Endothelial cell of umbilical vein (primary cell): Measurements from ENCODE around the gene TAPBP.

ENCODE experiments used
- CTCF ChIP-seq, 2 donors: IDR thresholded peaks; 1 replicate in 1 of 2; 2 replicates in 1 of 2; pipeline ENCODE4 v1.5.1; 2011; ENCODE audit warnings: low read length in 2 of 2, mild to moderate bottlenecking in 2 of 2, moderate library complexity in 2 of 2, control low read depth in 1 of 2, inconsistent platforms in 1 of 2, low read depth in 1 of 2; ENCODE audit not compliant: insufficient read depth in 1 of 2; ENCODE audit errors: extremely low read depth in 1 of 2
- EZH2 ChIP-seq: IDR thresholded peaks from 2 replicates; pipeline ENCODE4 v1.6.1; 2012; ENCODE audit warnings: borderline replicate concordance, low read depth, mild to moderate bottlenecking, moderate library complexity, low read length, inconsistent platforms; ENCODE audit not compliant: severe bottlenecking
- FOS ChIP-seq: IDR thresholded peaks from 2 replicates; pipeline ENCODE4 v1.6.1; 2011; ENCODE audit warnings: mild to moderate bottlenecking, low read length, moderate library complexity, borderline replicate concordance; ENCODE audit not compliant: insufficient read depth
- GATA2 ChIP-seq: IDR thresholded peaks from 2 replicates; pipeline ENCODE4 v1.7.0; 2011; ENCODE audit warnings: low read depth, mild to moderate bottlenecking, moderate library complexity, mixed read lengths, low read length; ENCODE audit not compliant: insufficient read length, insufficient read depth
- JUN ChIP-seq: IDR thresholded peaks from 2 replicates; pipeline ENCODE4 v1.6.1; 2011; ENCODE audit warnings: borderline replicate concordance, low read depth; ENCODE audit not compliant: insufficient read length, insufficient read depth
- MYC ChIP-seq: IDR thresholded peaks from one replicate; pipeline ENCODE4 v1.6.1; 2011; ENCODE audit warnings: mild to moderate bottlenecking, low read depth, low read length
- POLR2A ChIP-seq: IDR thresholded peaks from 2 replicates; pipeline ENCODE4 v1.6.1; 2012; ENCODE audit warnings: low read depth, mild to moderate bottlenecking, control low read depth, low read length
- POLR2AphosphoS5 ChIP-seq: IDR thresholded peaks from 2 replicates; pipeline ENCODE4 v1.6.1; 2012; ENCODE audit warnings: low read depth, mild to moderate bottlenecking, control low read depth, low read length, moderate library complexity; ENCODE audit not compliant: insufficient read depth
- TF ChIP-seq, protein P1 (sequence below): IDR thresholded peaks from 2 replicates; pipeline ENCODE4 v1.6.1; 2011; ENCODE audit not compliant: insufficient read depth, insufficient read length

GRCh38 chr6:33318426-33319073 lies 4.7 kb upstream of the TAPBP start:
- no peak for TF ChIP-seq EZH2
- no peak for TF ChIP-seq CTCF (IDR thresholded peaks at IDR 0.05; ENCODE audit: extremely low read depth in 1 of 2, insufficient read depth in 1 of 2, low read depth in 1 of 2, low read length in 2 of 2)
- no peak for TF ChIP-seq POLR2AphosphoS5
- no peak for TF ChIP-seq FOS
- TF ChIP-seq, protein P1, sequence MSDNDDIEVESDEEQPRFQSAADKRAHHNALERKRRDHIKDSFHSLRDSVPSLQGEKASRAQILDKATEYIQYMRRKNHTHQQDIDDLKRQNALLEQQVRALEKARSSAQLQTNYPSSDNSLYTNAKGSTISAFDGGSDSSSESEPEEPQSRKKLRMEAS = no peak
- no peak for TF ChIP-seq MYC
- no peak for TF ChIP-seq POLR2A
- no peak for TF ChIP-seq JUN
- no peak for TF ChIP-seq GATA2
